GM12864 (cell line): ENCODE measurements around the gene SERPIND1.
"Not testable (repeated sequence)": the region's sequence is repeated elsewhere in the genome, so short reads cannot be mapped to it uniquely, and the experiment has no call there.

Experiments
- DNase-seq: peaks from one replicate; pipeline ENCODE4 v3.0.0-alpha.2; 2011; ENCODE audit warnings: low read depth
- H3K4me3 ChIP-seq: 2 replicates; pipeline ENCODE4 v1.5.1; 2011; ENCODE audit warnings: mild to moderate bottlenecking, low read depth, low read length, control low read depth
- CTCF ChIP-seq: IDR thresholded peaks from 2 replicates; pipeline ENCODE4 v1.5.1; 2011; ENCODE audit warnings: low read depth, mild to moderate bottlenecking, moderate library complexity, low read length, control low read depth, inconsistent platforms; ENCODE audit errors: missing control alignments

The SERPIND1 gene

GRCh38 chr22:20766530-20766929, 7.4 kb upstream of the SERPIND1 start:
- no peak overlapping the region for H3K4me3 ChIP-seq
- DNase-seq = no peak
- no peak for TF ChIP-seq CTCF

GRCh38 chr22:20769496-20769826, 4.5 kb upstream of the SERPIND1 start:
- H3K4me3 ChIP-seq, DNase-seq: not testable (repeated sequence)

GRCh38 chr22:20771918-20772625, 1.8 kb upstream of the SERPIND1 start:
- no peak for DNase-seq
- no peak overlapping the region for H3K4me3 ChIP-seq
- no peak for TF ChIP-seq CTCF

GRCh38 chr22:20774882-20775281, 969 bp downstream of the SERPIND1 start:
- TF ChIP-seq CTCF = no peak

GRCh38 chr22:20775342-20775895, 1.5 kb downstream of the SERPIND1 start:
- no peak for TF ChIP-seq CTCF
- H3K4me3 ChIP-seq = no peak overlapping the region
- no peak for DNase-seq

More at GRCh38 chr22:20774882-20775281, 969 bp downstream of the SERPIND1 start:
- no peak for DNase-seq
- H3K4me3 ChIP-seq = no peak overlapping the region

GRCh38 chr22:20776624-20777405, 2.9 kb downstream of the SERPIND1 start:
- no peak for TF ChIP-seq CTCF
- H3K4me3 ChIP-seq = no peak overlapping the region
- DNase-seq = no peak

- TF ChIP-seq CTCF = no peak
- H3K4me3 ChIP-seq = no peak overlapping the region
- DNase-seq = no peak
Observed at GRCh38 chr22:20777420-20778177, 3.7 kb downstream of the SERPIND1 start.
